GM12878 (cell line): ENCODE data around the gene OR4F6.

ENCODE experiments used
- BHLHE40 ChIP-seq, 2 experiments: fragments of 450-650 bp in 1 of 2; IDR thresholded peaks; 2 replicates each; pipeline ENCODE4 v1.6.1; 2011 to 2017; ENCODE audit warnings: low read depth in 2 of 2, borderline replicate concordance in 1 of 2, improper control_type of control experiment in 1 of 2, low read length in 1 of 2, mild to moderate bottlenecking in 1 of 2
- ELK1 ChIP-seq: IDR thresholded peaks from 2 replicates; pipeline ENCODE4 v1.6.1; 2012; ENCODE audit warnings: low read depth, low read length, improper control_type of control experiment
- STAT1 ChIP-seq: fragments of 450-650 bp; conservative IDR thresholded peaks from 2 replicates; pipeline ENCODE4 v1.6.1; 2014; ENCODE audit warnings: antibody characterized with exemption, mild to moderate bottlenecking

- TF ChIP-seq STAT1 (no peak), BHLHE40 (IDR thresholded peaks at IDR 0.05; ENCODE audit: borderline replicate concordance in 1 of 2, low read depth in 2 of 2, low read length in 1 of 2) (no peak), ELK1 (no peak)
Measured at GRCh38 chr15:101852356-101852755, 49.0 kb downstream of the OR4F6 start.
